Activated CD4-positive, CD25-positive, alpha-beta regulatory T cell treated with anti-CD3 and anti-CD28 coated beads, Interleukin-2, amount 50 U/mL, for 16 hours (primary cell): Measurements from ENCODE around the gene NR1I3.
"Not testable (repeated sequence)": the region's sequence is repeated elsewhere in the genome, so short reads cannot be mapped to it uniquely, and the experiment has no call there.

Experiments used
- DNase-seq: peaks from one replicate; pipeline ENCODE4 v3.0.0-alpha.2; 2020; ENCODE audit warnings: low read depth, low spot score

Gene NR1I3

GRCh38 chr1:161250829-161251228, 12.8 kb upstream of the NR1I3 start:
- no peak for DNase-seq

- DNase-seq = not testable (repeated sequence)
These were observed 12.1 kb upstream of the NR1I3 start for GRCh38 chr1:161250100-161250499.

- no peak for DNase-seq
These were observed 6.9 kb upstream of the NR1I3 start for GRCh38 chr1:161244888-161245287.

GRCh38 chr1:161242313-161242712, 4.3 kb upstream of the NR1I3 start:
- no peak for DNase-seq

- DNase-seq = no peak
These were observed 3.7 kb upstream of the NR1I3 start for GRCh38 chr1:161241682-161242081.

GRCh38 chr1:161235957-161236775, 1.8 kb downstream of the NR1I3 start:
- DNase-seq = no peak

- DNase-seq = no peak
These were observed 4.9 kb downstream of the NR1I3 start for GRCh38 chr1:161233102-161233501.

GRCh38 chr1:161230762-161231161, 7.2 kb downstream of the NR1I3 start:
- DNase-seq = no peak

GRCh38 chr1:161229896-161230295, 8.1 kb downstream of the NR1I3 start:
- DNase-seq = no peak

GRCh38 chr1:161228032-161228431, 10.0 kb downstream of the NR1I3 start:
- DNase-seq = no peak

GRCh38 chr1:161227196-161227871, 10.7 kb downstream of the NR1I3 start:
- DNase-seq = peak; percentile 80

- no peak for DNase-seq
These were observed 11.2 kb downstream of the NR1I3 start for GRCh38 chr1:161226759-161227158.

GRCh38 chr1:161226320-161226711, 11.7 kb downstream of the NR1I3 start:
- DNase-seq = no peak

- DNase-seq = peak; percentile 82
These were observed 12.3 kb downstream of the NR1I3 start, which contains the start of gene TOMM40L for GRCh38 chr1:161225534-161226319. Gene TOMM40L, plus strand, starts transcription at chr1:161226060. Its CDS starts 430 bp downstream, at chr1:161226490.

GRCh38 chr1:161225178-161225533, 12.8 kb downstream of the NR1I3 start:
- DNase-seq = no peak

GRCh38 chr1:161224695-161225087, 13.3 kb downstream of the NR1I3 start:
- DNase-seq = not testable (repeated sequence)

GRCh38 chr1:161223805-161224694, 14.0 kb downstream of the NR1I3 start:
- DNase-seq = no peak

GRCh38 chr1:161222175-161223019, 15.6 kb downstream of the NR1I3 start:
- DNase-seq = no peak

GRCh38 chr1:161220002-161220401, 18.0 kb downstream of the NR1I3 start:
- no peak for DNase-seq
